Activated CD8-positive, alpha-beta memory T cell treated with anti-CD3 and anti-CD28 coated beads for 4 hours (primary cell): Measurements from ENCODE around the gene RPL18A.

ENCODE experiments used
- DNase-seq, 2 donors: peaks; one replicate each; pipeline ENCODE4 v3.0.0-alpha.2; 2020; ENCODE audit warnings: low read depth in 2 of 2

The RPL18A gene

GRCh38 chr19:17909003-17909732 is 49.5 kb downstream of the RPL18A start:
- DNase-seq = no peak

DNA sequence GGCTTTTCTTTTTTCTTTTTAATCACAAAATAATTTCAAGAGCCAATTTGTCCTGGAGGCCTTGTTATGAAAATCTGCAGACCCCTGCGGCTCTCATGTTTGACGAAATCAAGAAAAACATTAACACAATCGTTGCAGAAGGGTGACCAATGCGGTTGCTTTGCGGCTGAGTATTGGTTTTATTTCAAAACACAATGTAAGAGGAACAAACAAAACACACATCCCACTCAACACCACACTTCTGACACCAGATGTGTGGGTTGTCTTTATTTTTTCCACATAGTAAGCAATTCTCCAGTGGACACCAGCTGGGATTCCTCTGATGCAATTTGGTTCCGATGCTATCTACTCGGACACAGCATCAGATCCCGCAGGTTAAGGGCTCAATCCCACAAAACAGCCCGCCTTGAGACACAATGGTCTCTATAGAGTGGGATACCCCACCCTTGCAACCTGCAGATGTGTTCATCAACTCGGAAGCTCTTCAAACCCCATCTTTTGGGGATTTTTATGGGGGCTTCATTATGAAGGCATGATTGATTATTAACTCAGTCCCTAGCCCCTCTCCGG is 51.2 kb downstream of the RPL18A start:
- no peak for DNase-seq
